GM21619 (cell line): Measurements from ENCODE around the gene TECPR2.
"Not testable (repeated sequence)": the region's sequence is repeated elsewhere in the genome, so short reads cannot be mapped to it uniquely, and the experiment has no call there.

Experiments used
- ATAC-seq: cut with Tn5 transposase; IDR thresholded peaks from one replicate; pipeline ENCODE4 v1.9.1; 2021; ENCODE audit not compliant: unreplicated experiment

The TECPR2 gene

GRCh38 chr14:102507081-102507856 lies 144.5 kb downstream of the TECPR2 start:
- ATAC-seq: no peak

- ATAC-seq: no peak
Observed at GRCh38 chr14:102507857-102508312, 145.1 kb downstream of the TECPR2 start.

GRCh38 chr14:102508410-102508773 lies 145.7 kb downstream of the TECPR2 start:
- ATAC-seq: no peak

DNA sequence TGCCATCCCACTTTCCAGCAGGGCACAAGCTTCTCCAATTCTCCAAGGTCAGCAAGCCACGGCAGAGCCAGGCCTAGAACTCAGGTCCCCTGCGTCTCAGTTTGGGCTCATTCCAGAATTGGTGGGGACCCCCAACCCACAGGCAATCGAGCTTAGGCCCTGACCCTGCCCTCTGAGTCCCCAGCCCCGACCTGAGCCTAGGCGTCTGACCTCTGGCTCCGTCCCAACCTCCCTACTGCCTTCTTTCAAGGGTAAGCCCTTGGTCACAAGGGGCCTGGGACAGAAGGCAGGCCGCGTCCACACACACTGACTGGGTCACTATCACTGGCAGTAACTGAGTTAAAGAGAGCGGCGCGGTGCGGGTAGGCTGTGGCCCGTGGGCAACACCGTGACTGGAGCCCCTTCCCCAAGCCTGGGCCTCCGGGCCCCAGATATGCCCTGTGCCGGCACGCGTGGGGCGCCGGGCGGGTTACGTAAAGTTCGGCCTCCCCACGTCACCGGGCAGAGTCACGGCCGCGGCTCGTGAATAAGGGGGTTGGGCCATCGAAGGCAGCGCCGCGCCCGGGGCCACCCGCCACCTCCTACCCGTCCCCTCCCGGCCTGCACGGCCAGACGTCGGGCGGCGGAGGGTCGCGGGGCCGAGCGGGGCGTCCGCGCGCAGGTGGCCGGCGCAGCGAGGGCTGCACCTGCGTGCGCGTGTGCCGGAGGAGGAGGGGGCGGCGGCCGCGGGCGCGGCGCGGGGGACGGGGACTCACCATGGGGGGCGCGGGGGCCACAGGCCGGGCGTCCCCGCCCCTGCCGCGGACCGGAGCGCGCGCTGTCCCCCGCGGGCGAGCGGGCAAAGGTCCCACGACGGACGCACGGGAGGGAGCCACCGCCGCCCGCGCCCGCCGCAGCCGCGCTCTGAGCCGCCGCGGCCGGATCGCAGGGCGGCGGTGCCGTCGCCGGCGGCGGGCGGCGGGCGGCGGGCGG lies 146.3 kb downstream of the TECPR2 start:
- no peak for ATAC-seq

DNA sequence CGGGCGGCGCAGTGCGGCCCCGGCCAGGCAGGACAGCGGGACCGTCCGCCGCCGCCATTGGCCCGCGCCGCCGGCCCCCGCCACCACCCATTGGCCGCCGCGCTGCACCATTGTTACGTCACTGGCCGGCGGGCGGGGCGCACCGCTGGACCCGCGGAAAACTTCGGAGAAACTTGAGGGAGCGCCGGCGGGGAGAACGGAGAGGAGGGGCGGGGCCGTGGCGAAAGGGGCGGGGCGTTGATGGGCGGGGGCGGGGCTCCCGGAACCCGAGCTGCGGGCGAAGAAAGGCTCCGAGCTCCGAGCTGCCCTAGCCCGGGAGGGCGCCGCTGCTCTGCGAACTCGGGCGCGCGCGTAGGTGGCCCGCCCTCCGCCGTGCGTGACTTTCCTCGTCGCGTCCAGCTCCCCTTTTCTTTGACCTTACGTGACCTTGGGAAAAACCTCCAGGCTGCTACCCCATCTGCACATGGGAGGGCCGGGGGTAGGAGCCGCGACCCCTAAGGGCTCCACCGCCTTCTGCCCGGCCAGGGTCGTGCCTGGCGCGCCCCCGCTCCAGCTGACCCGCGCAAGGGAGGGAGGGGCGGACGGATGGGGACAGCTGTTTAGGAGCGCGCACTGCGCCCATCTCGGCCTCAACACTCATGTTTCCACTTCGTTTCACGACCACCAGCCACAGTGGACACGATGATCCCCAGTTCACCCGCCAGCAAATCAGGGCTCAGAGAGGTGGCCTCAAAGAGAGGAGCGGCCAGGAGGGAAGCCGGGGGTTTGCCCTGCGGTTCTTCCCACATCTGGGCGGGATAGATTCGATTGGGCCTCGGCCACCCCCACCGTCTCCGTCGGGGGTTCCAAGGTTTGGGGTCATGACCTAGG lies 147.2 kb downstream of the TECPR2 start, which contains the start of gene ANKRD9:
Gene ANKRD9 (minus strand): TSS at position 31 of the 870 bp plus-strand sequence. CDS start 1,887 bp downstream, outside the sequence.
- ATAC-seq: peak; percentile 82

DNA sequence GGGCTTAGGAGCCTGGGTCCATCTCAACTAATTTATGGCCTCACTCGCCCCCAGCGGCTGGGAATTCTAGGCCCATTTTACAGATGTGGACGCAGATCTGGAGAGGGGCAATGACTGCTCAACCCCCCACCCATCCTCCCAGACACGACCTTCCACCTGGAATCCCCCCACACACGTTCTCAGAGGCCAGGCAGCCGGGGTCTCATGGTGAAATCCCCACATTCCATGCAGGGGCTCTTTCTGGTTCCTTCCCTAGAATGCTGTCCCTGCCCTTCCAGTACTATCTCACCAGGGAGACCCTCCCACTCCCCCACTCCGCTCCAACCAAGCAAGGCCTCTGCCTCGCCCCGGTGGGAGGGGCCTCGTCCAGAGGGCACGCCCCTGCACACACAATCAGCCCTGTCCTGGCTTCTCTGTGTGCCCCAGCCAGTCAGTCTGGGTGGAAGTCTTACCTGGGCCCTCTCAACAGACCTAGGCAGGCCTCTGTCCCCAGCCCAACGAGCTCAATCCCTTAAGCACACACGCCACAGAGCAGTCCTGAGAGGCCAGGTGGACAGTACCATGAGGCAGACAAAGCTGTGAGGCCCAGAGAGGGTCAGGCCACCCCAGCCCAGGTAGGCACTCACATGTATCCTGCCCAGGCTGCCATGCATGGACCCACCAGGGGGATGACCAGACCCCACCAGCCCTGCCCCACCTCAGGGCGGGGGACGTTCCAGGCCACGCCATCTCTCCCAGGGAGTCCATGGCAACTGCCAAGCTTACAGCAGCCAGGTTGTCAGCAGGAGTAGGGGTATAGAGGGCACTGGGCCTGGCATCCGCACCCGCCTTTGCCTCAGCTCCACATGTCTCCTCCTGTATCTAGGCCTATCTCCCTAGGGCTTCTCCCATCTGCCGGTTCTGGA lies 148.1 kb downstream of the TECPR2 start:
- ATAC-seq: no peak

DNA sequence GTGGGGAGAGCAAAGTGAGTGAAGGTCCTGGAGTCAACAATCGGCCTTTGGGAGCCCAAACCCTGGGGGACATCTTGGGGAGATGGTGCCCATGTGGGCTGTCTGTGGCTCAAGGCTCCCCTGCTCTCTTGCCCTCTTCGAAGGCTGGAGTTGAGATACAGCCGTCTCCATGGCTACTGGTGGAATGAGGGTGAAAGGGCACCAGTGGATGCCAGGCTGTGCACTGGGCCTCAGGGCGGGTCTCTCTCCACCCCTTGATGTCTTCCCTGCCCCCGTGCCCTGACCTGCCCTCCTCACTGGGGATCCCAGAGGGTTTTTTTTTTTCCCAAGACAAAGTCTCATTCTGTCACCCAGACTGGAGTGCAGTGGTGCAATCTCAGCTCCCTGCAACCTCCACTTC lies 148.8 kb downstream of the TECPR2 start:
- ATAC-seq: no peak

DNA sequence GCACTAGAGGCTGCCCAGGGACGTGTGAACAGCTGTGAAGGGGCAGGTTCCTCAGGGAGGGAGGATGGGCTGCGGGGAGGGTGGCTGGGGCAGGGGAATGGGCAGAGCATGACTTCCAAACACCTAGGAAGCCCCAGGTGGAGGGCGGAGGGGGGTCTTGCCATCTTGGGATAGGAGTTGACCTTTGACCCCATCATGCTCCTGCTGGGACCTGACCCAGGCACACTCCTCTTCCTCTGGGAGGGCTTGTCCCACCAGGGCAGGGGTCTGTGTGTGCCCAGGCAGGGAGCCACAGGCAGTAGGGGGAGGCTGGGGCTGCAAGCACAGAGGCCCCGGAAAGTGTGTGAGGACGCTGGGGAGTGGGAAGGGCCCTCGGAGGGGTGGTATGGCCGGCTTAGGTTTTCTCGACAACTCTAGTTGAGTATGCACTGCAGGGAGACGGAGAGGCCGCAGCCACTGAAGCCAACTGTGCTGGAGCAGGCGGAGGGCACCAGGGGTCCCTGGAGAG lies 150.1 kb downstream of the TECPR2 start:
- no peak for ATAC-seq

DNA sequence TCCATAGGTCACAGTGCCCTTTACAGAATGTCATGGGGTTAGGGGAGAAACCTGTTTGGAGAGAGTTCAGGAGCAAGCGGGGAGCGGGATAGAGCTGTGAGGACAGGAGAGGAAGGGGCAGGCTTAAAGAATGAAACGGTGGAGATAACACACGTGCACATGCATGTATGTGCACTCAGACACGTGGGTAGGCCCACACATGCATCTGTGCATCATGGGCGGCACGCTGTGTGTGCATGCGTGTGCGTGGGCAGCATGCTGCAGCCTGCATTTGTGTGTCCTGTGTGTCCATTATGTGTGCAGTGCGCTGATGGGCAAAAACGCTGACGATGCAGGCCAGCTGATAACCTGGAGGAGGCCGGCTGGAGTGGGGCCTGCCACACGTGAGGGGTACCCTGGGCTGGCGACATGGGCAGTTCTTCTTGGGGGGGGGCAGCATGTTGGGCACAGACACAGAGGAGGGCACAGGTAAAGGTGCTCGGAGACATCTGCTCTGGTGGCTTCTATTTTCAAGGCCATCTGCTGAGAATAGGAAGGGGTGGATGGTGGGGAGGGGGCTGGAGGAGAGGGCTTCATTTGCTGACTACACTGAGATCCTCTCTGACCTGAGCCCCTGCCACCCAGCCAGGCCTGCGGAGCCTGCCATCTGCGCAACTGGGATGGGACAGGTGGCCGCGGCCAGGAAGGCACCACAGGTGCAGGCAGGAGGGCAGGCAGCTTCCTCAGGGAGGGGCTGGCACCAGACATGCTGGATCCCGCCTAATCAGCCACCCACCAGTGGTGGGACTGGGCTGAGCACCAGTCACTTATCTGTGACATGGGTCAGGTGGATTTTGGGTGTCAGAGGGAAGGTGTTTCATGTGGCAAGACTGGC lies 151.4 kb downstream of the TECPR2 start:
- ATAC-seq: no peak

GRCh38 chr14:102514987-102515733 lies 152.4 kb downstream of the TECPR2 start:
- no peak for ATAC-seq

DNA sequence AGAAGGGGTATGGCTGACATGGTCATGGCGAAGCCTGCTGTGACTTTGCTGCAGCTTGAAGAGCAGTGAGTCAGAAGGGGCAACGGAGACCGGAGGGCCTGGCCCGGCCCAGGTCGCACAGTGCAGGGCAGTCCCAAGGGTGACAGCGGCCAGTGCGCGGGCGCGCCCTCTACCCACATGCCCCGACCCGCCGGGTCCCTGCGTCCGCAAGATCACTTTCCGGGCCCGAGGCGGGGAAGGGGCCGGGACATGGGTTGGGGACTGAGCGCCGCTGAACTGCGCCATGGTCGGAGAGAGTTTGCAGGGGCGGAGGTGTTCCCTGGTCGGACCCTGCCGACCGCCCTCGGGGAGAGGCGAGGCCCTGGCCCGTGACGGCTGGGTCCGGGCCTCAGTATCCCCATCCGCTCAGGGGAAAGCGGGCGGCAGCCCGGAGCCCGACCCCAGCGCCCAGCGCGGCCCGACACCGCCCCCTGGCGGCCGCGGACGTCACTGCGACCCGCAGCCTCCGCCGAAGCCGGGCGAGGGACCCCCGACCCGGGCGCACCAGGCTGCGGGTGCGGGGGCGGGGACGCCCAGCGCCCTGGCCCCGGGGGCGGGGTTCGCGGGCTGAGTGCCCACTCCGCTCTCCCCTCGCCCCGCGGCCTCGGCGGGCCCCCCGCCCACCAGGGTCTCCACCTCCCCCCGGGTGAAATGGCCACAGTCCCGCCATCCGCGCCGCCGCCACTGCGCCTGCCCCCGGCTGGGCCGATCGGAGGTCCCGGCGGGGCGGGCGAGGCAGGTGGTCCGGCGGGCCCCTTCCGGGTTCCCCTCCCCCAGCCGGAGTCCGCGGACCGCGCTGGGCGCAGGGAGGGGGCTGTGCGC lies 154.0 kb downstream of the TECPR2 start:
- ATAC-seq: peak; percentile 66

DNA sequence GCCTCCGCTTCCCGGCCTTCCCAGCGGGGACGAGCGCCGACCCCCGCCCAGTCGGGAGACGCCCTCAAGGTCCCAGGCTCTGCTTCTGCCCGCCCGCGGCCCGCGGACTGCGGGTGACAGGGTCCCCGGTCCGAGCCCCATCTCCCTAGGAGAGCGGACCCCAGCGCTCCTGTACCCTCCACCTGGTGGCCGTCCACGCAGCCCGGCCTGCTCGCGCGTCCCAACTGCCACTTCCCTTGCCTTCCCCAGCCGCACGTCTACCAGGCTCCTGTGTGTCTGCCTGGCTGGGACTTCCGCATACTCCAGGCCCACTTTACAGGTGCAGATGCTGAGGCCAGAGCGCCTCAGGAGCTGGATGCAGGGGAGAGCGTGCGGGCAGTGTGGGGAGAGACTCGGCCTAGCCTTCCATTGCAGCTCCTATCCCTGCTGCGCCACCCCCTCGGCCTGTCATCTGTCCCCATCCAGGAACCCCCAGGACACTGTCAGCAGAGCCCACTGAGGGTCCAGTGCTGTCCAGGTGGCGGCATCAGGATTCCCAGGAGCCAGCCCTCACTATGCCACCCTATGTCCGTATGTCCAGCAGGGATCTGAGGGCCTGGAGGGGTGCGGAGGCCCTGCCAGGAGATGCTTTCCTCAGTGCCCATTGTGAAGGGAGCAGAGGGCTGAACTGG lies 154.8 kb downstream of the TECPR2 start:
- no peak for ATAC-seq

GRCh38 chr14:102518063-102518648 lies 155.4 kb downstream of the TECPR2 start:
- ATAC-seq: no peak

- not testable (repeated sequence) for ATAC-seq
Observed at GRCh38 chr14:102519709-102520108, 157.0 kb downstream of the TECPR2 start.

DNA sequence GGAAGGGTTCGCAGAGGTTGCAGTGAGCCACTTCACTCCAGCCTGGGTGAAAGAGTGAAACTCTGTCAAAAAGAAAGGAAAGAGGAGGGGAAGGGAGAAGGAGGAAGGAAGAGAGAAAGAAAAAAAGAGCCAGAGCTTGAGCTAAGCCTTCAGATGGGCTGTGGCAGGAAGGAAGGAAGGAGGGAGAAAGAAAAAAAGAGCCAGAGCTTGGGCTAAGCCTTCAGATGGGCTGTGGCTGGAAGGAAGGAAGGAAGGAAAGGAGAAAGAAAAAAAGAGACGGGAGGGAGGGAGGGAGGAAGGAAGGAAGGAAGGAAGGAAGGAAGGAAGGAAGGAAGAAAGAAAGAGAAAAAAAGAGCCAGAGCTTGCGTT lies 160.4 kb downstream of the TECPR2 start:
- no peak for ATAC-seq
